HG02759 (cell line): ENCODE results near the gene EFCAB5.

Experiments
- ATAC-seq: cut with Tn5 transposase; IDR thresholded peaks from one replicate; pipeline ENCODE4 v1.9.1; 2021; ENCODE audit warnings: mild to moderate bottlenecking, moderate library complexity; ENCODE audit not compliant: unreplicated experiment

EFCAB5 gene

DNA sequence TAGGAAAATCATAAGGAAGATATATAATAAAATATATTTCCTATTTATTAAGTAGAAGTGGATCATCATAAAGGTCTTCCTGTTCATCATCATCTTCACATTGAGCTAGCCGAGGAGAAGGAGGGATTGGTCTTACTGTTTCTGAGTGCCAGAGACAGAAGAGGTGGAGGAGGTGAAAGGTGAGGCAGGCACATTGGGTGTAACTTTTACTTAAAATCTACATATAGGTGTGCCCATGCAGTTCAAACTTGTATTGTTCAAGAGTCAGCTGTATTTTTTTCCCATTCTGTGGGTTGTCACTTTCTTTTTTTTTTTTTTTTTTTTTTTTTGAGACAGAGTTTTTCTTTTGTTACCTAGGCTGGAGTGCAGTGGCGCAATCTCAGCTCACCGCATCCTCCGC is 210.0 kb downstream of the EFCAB5 start:
- no peak for ATAC-seq

DNA sequence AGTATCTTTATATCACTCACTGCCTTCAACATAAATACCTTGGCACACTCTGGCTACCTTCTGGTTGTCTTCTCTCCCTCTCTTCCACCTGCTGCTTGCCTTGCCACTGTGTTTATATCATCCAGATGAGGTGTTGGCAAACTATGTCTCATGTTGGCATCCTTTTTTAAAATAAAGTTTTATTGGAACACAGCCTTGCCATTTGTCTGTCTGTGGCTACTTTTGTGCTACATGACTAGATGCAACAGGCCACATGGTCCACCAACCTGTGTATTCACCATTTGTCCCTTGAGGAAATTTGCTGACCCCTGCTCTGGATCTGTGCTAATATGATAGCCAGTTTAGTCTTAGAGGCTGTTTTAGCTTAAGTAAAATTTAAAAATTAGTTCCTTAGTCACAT is 212.0 kb downstream of the EFCAB5 start:
- ATAC-seq: no peak

DNA sequence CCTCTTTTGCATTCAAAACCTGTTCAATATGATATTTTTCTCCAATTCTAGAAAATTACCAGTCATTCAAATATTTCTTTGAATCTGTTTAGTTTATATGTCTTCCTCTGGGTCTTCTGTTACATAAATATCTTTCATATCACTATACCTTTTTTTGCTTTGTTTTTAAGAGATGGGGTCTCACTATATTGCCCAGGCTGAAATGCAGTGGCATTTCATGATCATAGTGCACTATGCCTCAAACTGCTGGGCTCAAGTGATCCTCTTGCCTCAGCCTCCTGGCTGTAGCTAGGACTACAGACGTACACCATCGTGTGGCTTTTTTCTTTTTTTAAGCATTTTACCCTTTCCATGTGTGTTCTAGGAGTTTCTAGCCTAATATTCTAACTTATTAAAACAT is 214.0 kb downstream of the EFCAB5 start:
- no peak for ATAC-seq
